Right lobe of liver (tissue), 6 donors: ENCODE results near the gene SLC39A2. TPM values are rescaled to one million over a fixed set of nuclear protein-coding genes. Genes with fewer than 3 reads are reported as not detected.

Experiments
- ATAC-seq, 4 donors: fragments of 200-7000 bp; cut with Tn5 transposase; one replicate each; pipeline ENCODE4 v1.9.1; 2020; ENCODE audit warnings: mild to moderate bottlenecking in 4 of 4, moderate library complexity in 4 of 4
- DNase-seq, 3 donors: peaks; one replicate each; pipeline ENCODE4 v3.0.0-alpha.2; 2020
- H3K27ac ChIP-seq, 3 donors: fragments of 200-600 bp; one replicate each; pipeline ENCODE4 v1.8.0; 2022
- H3K27me3 ChIP-seq, 2 donors: fragments of 200-600 bp; one replicate each; pipeline ENCODE4 v1.8.0; 2022
- H3K36me3 ChIP-seq, 4 donors: fragments of 200-600 bp; sonication (generic) in 1 of 4; one replicate each; pipeline versions ENCODE4 v1.5.1 to v1.8.0; 2017 to 2022; ENCODE audit warnings: control low read depth in 1 of 4
- H3K4me1 ChIP-seq, 4 donors: fragments of 200-600 bp; sonication (generic) in 1 of 4; one replicate each; pipeline versions ENCODE4 v1.5.1 to v1.8.0; 2017 to 2022; ENCODE audit warnings: control low read depth in 1 of 4
- H3K4me3 ChIP-seq, 3 donors: fragments of 200-600 bp; one replicate each; pipeline ENCODE4 v1.8.0; 2022
- H3K9me3 ChIP-seq, 4 donors: fragments of 200-600 bp; sonication (generic) in 1 of 4; one replicate each; pipeline versions ENCODE4 v1.5.1 to v1.8.0; 2017 to 2022; ENCODE audit warnings: control low read depth in 1 of 4
- CTCF ChIP-seq, 4 donors: fragments of 200-600 bp in 3 of 4; fragments of 450-650 bp in 1 of 4; IDR thresholded peaks; one replicate each; pipeline versions ENCODE4 v1.5.1 to v1.8.0; 2016 to 2022; ENCODE audit warnings: antibody characterized with exemption in 4 of 4, mild to moderate bottlenecking in 2 of 4
- POLR2A ChIP-seq: fragments of 450-650 bp; IDR thresholded peaks from one replicate; pipeline ENCODE4 v1.6.1; 2017; ENCODE audit warnings: antibody characterized with exemption, mild to moderate bottlenecking
- WGBS: methylation state at CpG from one replicate; pipeline ENCODE4 v1.1.6; 2018; ENCODE audit warnings: low coverage, low lambda C conversion rate; ENCODE audit not compliant: insufficient coverage; ENCODE audit errors: missing lambda C conversion rate; 5-methylcytosine and 5-hydroxymethylcytosine counted together
- intact Hi-C, 2 donors: fragments of 100-400 bp; cut with DNase I; formaldehyde crosslinking; loops; one replicate each; pipeline versions ENCODE4 v1.11.2 to v1.14.1; 2022
- total RNA-seq, 6 experiments: library from RNA; depleted of rRNA in 2 of 6; stranded (reverse); fragments of >200 nt in 2 of 6; fragmentation: NEBNext Ultra II Directional in 3 of 6; extraction: Animal tissue kit (Norgen Biotek cat#: 25700) in 3 of 6; gene quantifications; one replicate each; pipeline versions ENCODE4 v1.1.0 to v1.2.4, GENCODE V29; 2016 to 2023
- donor health status: DM: no; HTN: yes; CAD: no.
- donor health status: DM: no; HTN: no; CAD: no.
- donor health status: DM: no; HTN: no; CAD: no.
- donor health status: DM: no; HTN: yes; CAD: no.
- donor health status: DM: no; HTN: yes; CAD: no.

SLC39A2 gene
- total RNA-seq, 6 experiments from 2014 or later, result not detected

DNA sequence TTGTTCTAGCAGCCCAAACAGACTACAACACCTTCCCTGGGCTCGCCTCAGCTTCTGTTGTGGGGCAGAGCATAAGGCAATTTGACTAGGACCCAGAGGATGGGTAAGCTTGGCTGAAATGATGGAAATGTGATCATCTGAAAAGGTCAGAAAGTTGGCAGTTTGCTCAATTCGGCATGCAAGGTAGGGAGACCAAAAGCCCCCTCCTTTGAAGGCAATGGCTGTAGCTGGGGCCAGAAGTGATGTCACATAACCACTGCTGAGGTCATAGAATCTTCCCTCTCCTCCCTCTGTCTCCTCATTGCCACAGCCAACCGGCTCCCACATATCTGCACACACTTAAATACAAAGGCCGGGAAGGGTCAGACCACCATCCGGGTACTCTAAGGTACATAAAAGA, 30.8 kb downstream of the SLC39A2 start, which contains the start of gene TPPP2:
Gene TPPP2 (plus strand): TSS at position 301 of the 400 bp plus-strand sequence. CDS start 365 bp downstream, outside the sequence.
- WGBS, result 88% methylated on average over 1 of the region's 5 CpGs
- TF ChIP-seq POLR2A (no peak), CTCF (IDR thresholded peaks at IDR 0.05) (no peak)
- Histone ChIP-seq H3K36me3 (no peaks in the 10 kb centered on the region), H3K4me1 (no peaks in the 10 kb centered on the region), H3K27ac (no peak within 1 kb of the TSS), H3K27me3 (no peaks in the 10 kb centered on the region), H3K4me3 (no peak within 1 kb of the TSS), H3K9me3 (no peaks in the 10 kb centered on the region)
- intact Hi-C loops, result no loop called here
- DNase-seq, result no peak
- ATAC-seq, result no peak

DNA sequence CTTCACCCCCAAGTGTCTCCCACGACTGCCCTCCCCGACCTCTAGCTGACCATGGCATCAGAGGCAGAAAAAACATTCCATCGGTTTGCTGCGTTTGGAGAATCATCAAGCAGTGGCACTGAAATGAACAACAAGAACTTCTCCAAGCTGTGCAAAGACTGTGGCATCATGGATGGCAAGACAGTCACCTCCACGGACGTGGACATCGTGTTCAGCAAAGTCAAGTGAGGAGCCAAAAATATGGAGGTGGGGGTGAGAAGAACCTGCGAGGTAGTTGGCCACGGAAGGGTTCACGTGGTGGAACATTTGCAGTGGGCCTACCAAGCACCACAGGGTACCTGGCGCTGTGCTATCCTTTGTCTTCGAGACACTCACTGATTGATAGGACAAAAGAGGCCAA, 31.4 kb downstream of the SLC39A2 start:
- Histone ChIP-seq H3K9me3 (no peaks in the 10 kb centered on the region), H3K4me3 (no peak overlapping the region), H3K27ac (no peak overlapping the region), H3K27me3 (no peaks in the 10 kb centered on the region), H3K4me1 (no peaks in the 10 kb centered on the region), H3K36me3 (no peaks in the 10 kb centered on the region)
- no peak for ATAC-seq
- WGBS, result 83% methylated on average over 9 of the region's 12 CpGs
- intact Hi-C loops, result no loop called here
- DNase-seq, result no peak
- no peak for TF ChIP-seq POLR2A
- TF ChIP-seq CTCF (IDR thresholded peaks at IDR 0.05), result no peak

DNA sequence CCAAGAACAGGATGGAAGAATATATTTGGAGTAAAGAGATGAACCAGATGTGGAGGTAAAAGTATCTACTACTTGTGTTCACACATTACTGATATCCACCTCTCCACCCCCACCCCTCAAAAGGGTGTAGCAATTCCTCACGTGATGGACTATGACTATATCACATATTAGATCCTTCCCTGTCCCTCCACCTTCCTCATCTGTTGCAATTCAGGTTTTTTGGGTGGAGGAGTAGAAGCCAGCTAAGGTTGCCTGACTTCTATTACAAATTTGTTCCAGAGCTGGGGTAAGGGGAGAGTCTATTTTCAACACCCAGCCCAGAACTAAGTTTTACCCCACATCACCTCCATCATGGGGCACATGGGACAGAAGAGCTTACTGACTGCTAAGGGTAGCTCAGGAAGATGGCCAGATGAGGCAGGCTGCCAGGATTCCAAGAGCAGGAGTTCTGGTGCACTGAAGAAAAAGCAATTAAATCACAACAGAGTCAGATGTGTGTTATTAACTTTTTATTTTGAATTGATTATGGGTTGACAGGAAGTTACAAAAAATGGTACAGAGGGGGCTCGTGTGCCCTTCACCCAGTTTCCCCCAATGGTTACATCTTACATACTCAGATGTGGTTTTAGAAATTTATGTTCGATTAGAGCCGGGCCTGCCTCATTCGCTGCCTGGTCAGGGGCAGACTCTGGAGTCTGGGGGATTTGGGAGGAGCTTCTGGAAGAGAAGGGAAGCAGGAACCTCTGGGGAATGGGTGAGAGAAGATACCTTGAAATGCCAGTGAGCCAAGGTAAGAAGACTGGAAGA, 33.4 kb downstream of the SLC39A2 start:
- Histone ChIP-seq H3K27me3 (no peaks in the 10 kb centered on the region), H3K4me3 (no peak overlapping the region), H3K4me1 (no peaks in the 10 kb centered on the region), H3K9me3 (no peaks in the 10 kb centered on the region), H3K36me3 (no peaks in the 10 kb centered on the region), H3K27ac (no peak overlapping the region)
- ATAC-seq (no peak), DNase-seq (no peak)
- intact Hi-C loops, result no loop called here
- TF ChIP-seq POLR2A, result no peak
- no peak for TF ChIP-seq CTCF (IDR thresholded peaks at IDR 0.05)
- 77% methylated on average over 5 of the region's 5 CpGs for WGBS

- Histone ChIP-seq H3K27me3 (no peaks in the 10 kb centered on the region), H3K4me1 (peaks cover 0 to 4% (median 1%) of the 10 kb centered on the region in 4 donors), H3K4me3 (no peak overlapping the region), H3K27ac (no peak overlapping the region), H3K36me3 (no peaks in the 10 kb centered on the region), H3K9me3 (no peaks in the 10 kb centered on the region)
- 85% methylated on average over 4 of the region's 4 CpGs for WGBS
- intact Hi-C loops, result no loop called here
- TF ChIP-seq POLR2A (no peak), CTCF (IDR thresholded peaks at IDR 0.05) (no peak)
- DNase-seq (no peak), ATAC-seq (peak in 1 of 4 donors; percentile 14)
Measured at GRCh38 chr14:21033133-21033698, 34.1 kb downstream of the SLC39A2 start.
